SHP77 (cell line): Measurements from ENCODE around the gene SLC35F6.
"Not testable (repeated sequence)": the region's sequence is repeated elsewhere in the genome, so short reads cannot be mapped to it uniquely, and the experiment has no call there.

ENCODE experiments used
- DNase-seq, 2 experiments: peaks; one replicate each; lab custom pipeline; 2025; lab: John Stamatoyannopoulos, UW

Gene SLC35F6

GRCh38 chr2:26756337-26756736, 7.7 kb upstream of the SLC35F6 start:
- DNase-seq = no peak

- no peak for DNase-seq
These were observed 6.0 kb upstream of the SLC35F6 start for GRCh38 chr2:26757873-26758789.

- no peak for DNase-seq
These were observed 5.2 kb upstream of the SLC35F6 start for GRCh38 chr2:26758790-26759321.

GRCh38 chr2:26759845-26760244, 4.2 kb upstream of the SLC35F6 start:
- no peak for DNase-seq

- not testable (repeated sequence) for DNase-seq
These were observed 3.1 kb upstream of the SLC35F6 start for GRCh38 chr2:26760991-26761390.

- no peak for DNase-seq
These were observed 1.1 kb upstream of the SLC35F6 start for GRCh38 chr2:26763019-26763418.

GRCh38 chr2:26764906-26765305, 822 bp downstream of the SLC35F6 start:
- DNase-seq = no peak

- DNase-seq = no peak
These were observed 1.6 kb downstream of the SLC35F6 start for GRCh38 chr2:26765475-26766200.

GRCh38 chr2:26767129-26767528, 3.0 kb downstream of the SLC35F6 start:
- DNase-seq = no peak

GRCh38 chr2:26767894-26768487, 3.9 kb downstream of the SLC35F6 start:
- DNase-seq = no peak

- no peak for DNase-seq
These were observed 4.6 kb downstream of the SLC35F6 start for GRCh38 chr2:26768759-26769088.

- no peak for DNase-seq
These were observed 5.1 kb downstream of the SLC35F6 start for GRCh38 chr2:26769089-26769761.

- no peak for DNase-seq
These were observed 7.0 kb downstream of the SLC35F6 start for GRCh38 chr2:26770986-26771586.

GRCh38 chr2:26772064-26773001, 8.2 kb downstream of the SLC35F6 start:
- DNase-seq = peak; percentile 26 to 53

- no peak for DNase-seq
These were observed 12.2 kb downstream of the SLC35F6 start for GRCh38 chr2:26776195-26776800.

GRCh38 chr2:26778098-26778497, 14.0 kb downstream of the SLC35F6 start:
- DNase-seq = no peak

- DNase-seq = no peak
These were observed 14.4 kb downstream of the SLC35F6 start for GRCh38 chr2:26778507-26778906.

- no peak for DNase-seq
These were observed 16.2 kb downstream of the SLC35F6 start for GRCh38 chr2:26780203-26780760.

GRCh38 chr2:26782876-26783704, 19.0 kb downstream of the SLC35F6 start:
- DNase-seq = no peak
